Measurements from ENCODE around the gene ANKHD1. TPM values are rescaled to one million over a fixed set of nuclear protein-coding genes. Genes with fewer than 3 reads are reported as not detected.

Gene ANKHD1
- polyA plus RNA-seq, 3 donors, result 29.0 to 110 (median 43.6) TPM

- Mint-ChIP-seq H3K4me1 (peaks cover 61% of the 10 kb centered on the region), H3K27me3 (ENCODE audit: low read depth in 3 of 3) (peaks cover 0 to 2% (median 2%) of the 10 kb centered on the region in 3 donors), H3K36me3 (peaks cover 32 to 53% of the 10 kb centered on the region in 2 donors), H3K4me3 (no peak overlapping the region), H3K27ac (peak overlapping the region in 6 of 7 donors; percentile 35 to 98 (median 96)), H3K9me3 (peaks cover 0 to 2% (median 0%) of the 10 kb centered on the region in 7 donors)
- Histone ChIP-seq H3K36me3 (replicated peaks in 1 of 2; ENCODE audit: control insufficient read depth in 1 of 2, insufficient read depth in 2 of 2, low read length in 2 of 2) (peaks cover 21 to 41% of the 10 kb centered on the region in 2 donors), H3K9me3 (replicated peaks in 1 of 2; ENCODE audit: control insufficient read depth in 1 of 2, insufficient read depth in 1 of 2, low read length in 2 of 2) (no peaks in the 10 kb centered on the region), H3K9ac (ENCODE audit: insufficient read depth, low read length, poor library complexity, severe bottlenecking) (no peak overlapping the region), H3K79me2 (ENCODE audit: insufficient read depth, low read length) (peaks cover 38% of the 10 kb centered on the region), H3K27ac (ENCODE audit: low read depth in 1 of 2, low read length in 2 of 2) (peak overlapping the region in 1 of 2 donors; percentile 83), H2AFZ (ENCODE audit: insufficient read depth, low read depth, low read length, poor library complexity, severe bottlenecking) (no peak overlapping the region), H3K4me2 (replicated peaks; ENCODE audit: extremely low read depth, low read length, poor library complexity, severe bottlenecking) (no peak overlapping the region), H3K4me1 (ENCODE audit: control insufficient read depth in 1 of 2, insufficient read depth in 2 of 2, low read length in 2 of 2) (peaks cover 44 to 72% of the 10 kb centered on the region in 2 donors), H3K27me3 (ENCODE audit: control insufficient read depth in 2 of 2, insufficient read depth in 2 of 2, low read length in 2 of 2) (no peaks in the 10 kb centered on the region), H3K4me3 (replicated peaks in 1 of 3; ENCODE audit: low read depth in 2 of 3, low read length in 3 of 3) (no peak overlapping the region), H4K20me1 (ENCODE audit: insufficient read depth, low read length) (peaks cover under 1% of the 10 kb centered on the region)
- DNase-seq, result peak in 1 of 3 donors; percentile 5
- TF ChIP-seq, protein P1, sequence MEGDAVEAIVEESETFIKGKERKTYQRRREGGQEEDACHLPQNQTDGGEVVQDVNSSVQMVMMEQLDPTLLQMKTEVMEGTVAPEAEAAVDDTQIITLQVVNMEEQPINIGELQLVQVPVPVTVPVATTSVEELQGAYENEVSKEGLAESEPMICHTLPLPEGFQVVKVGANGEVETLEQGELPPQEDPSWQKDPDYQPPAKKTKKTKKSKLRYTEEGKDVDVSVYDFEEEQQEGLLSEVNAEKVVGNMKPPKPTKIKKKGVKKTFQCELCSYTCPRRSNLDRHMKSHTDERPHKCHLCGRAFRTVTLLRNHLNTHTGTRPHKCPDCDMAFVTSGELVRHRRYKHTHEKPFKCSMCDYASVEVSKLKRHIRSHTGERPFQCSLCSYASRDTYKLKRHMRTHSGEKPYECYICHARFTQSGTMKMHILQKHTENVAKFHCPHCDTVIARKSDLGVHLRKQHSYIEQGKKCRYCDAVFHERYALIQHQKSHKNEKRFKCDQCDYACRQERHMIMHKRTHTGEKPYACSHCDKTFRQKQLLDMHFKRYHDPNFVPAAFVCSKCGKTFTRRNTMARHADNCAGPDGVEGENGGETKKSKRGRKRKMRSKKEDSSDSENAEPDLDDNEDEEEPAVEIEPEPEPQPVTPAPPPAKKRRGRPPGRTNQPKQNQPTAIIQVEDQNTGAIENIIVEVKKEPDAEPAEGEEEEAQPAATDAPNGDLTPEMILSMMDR (IDR thresholded peaks at IDR 0.05), result no peak
- intact Hi-C loops (cut with micrococcal nuclease), result loop anchor here in 1 of 2 donors (10.0 kb wide), 1 partner anchor 147 kb away; no protein-coding TSS in a partner anchor
- WGBS (ENCODE audit: insufficient coverage), result 98% methylated on average over 9 of the region's 13 CpGs
Observed at GRCh38 chr5:140567871-140568270, 166.2 kb downstream of the ANKHD1 start.

DNA sequence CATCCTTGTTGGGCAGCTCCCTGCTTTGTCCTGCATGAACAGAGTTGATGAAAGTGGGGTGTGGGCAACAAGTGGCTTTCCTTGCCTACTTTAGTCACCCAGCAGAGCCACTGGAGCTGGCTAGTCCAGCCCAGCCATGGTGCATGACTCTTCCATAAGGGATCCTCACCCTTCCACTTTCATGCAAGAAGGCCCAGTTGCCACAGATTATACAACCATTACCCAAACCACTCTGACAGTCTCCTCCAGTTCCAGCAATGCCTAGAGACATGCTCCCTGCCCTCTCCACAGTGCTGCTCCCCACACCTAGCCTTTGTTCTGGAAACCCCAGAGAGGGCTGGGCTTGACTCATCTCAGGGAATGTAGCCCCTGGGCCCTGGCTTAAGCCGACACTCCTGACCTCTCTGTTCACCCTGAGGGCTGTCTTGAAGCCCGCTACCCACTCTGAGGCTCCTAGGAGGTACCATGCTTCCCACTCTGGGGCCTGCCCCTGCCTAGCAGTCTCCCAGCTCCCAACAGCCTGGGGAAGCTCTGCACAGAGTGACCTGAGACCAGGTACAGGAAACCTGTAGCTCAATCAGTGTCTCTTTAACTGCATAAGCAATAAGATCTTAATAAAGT is 166.9 kb downstream of the ANKHD1 start:
- peak overlapping the region in 1 of 2 donors; percentile 67 for H3K4me3 Mint-ChIP-seq

More for the DNA sequence above, 166.9 kb downstream of the ANKHD1 start:
- Histone ChIP-seq H3K4me3 (replicated peaks in 1 of 3; ENCODE audit: low read depth in 2 of 3, low read length in 3 of 3) (peak overlapping the region in 1 of 3 experiments; percentile 41), H3K79me2 (ENCODE audit: insufficient read depth, low read length) (peaks cover 34% of the 10 kb centered on the region), H3K9me3 (replicated peaks in 1 of 2; ENCODE audit: control insufficient read depth in 1 of 2, insufficient read depth in 1 of 2, low read length in 2 of 2) (no peaks in the 10 kb centered on the region), H4K20me1 (ENCODE audit: insufficient read depth, low read length) (no peaks in the 10 kb centered on the region), H3K4me1 (ENCODE audit: control insufficient read depth in 1 of 2, insufficient read depth in 2 of 2, low read length in 2 of 2) (peaks cover 40 to 65% of the 10 kb centered on the region in 2 donors), H3K36me3 (replicated peaks in 1 of 2; ENCODE audit: control insufficient read depth in 1 of 2, insufficient read depth in 2 of 2, low read length in 2 of 2) (peaks cover 21 to 44% of the 10 kb centered on the region in 2 donors), H2AFZ (ENCODE audit: insufficient read depth, low read depth, low read length, poor library complexity, severe bottlenecking) (peak overlapping the region; percentile 30), H3K9ac (ENCODE audit: insufficient read depth, low read length, poor library complexity, severe bottlenecking) (peak overlapping the region; percentile 36), H3K27me3 (ENCODE audit: control insufficient read depth in 2 of 2, insufficient read depth in 2 of 2, low read length in 2 of 2) (no peaks in the 10 kb centered on the region), H3K4me2 (replicated peaks; ENCODE audit: extremely low read depth, low read length, poor library complexity, severe bottlenecking) (peak overlapping the region; percentile 49), H3K27ac (ENCODE audit: low read depth in 1 of 2, low read length in 2 of 2) (peak overlapping the region; percentile 72 to 83)
- H3K9me3 Mint-ChIP-seq, result peaks cover 0 to 2% (median 0%) of the 10 kb centered on the region in 7 donors
- peaks cover 37 to 60% of the 10 kb centered on the region in 2 donors for H3K36me3 Mint-ChIP-seq
- TF ChIP-seq, protein P1 (IDR thresholded peaks at IDR 0.05), result no peak
- 100% methylated on average over 2 of the region's 2 CpGs for WGBS (ENCODE audit: insufficient coverage)
- H3K4me1 Mint-ChIP-seq, result peaks cover 55% of the 10 kb centered on the region
- peaks cover 0 to 2% (median 2%) of the 10 kb centered on the region in 3 donors for H3K27me3 Mint-ChIP-seq (ENCODE audit: low read depth in 3 of 3)
- peak in 1 of 3 donors; percentile 50 for DNase-seq
- H3K27ac Mint-ChIP-seq, result peak overlapping the region; percentile 94 to 98 (median 98)
- intact Hi-C loops (cut with micrococcal nuclease), result loop anchor here in 1 of 2 donors (10.0 kb wide), 1 partner anchor 146 kb away; no protein-coding TSS in a partner anchor

Data from CD14-positive monocyte (primary cell).